ENCODE measurements around the gene CCSER1. TPM values are rescaled to one million over a fixed set of nuclear protein-coding genes. Genes with fewer than 3 reads are reported as not detected.

The CCSER1 gene
- total RNA-seq, 1 donor, result 0.43 TPM

- no peak for DNase-seq (ENCODE audit: low read depth)
- no peak overlapping the region for H3K4me3 ChIP-seq (ENCODE audit: low read depth, low read length)
- TF ChIP-seq CTCF (IDR thresholded peaks at IDR 0.05; ENCODE audit: insufficient read depth, low read depth, low read length), result no peak
Observed at GRCh38 chr4:90445380-90445779, 318.2 kb downstream of the CCSER1 start.

GRCh38 chr4:90449626-90450025, 322.4 kb downstream of the CCSER1 start:
- DNase-seq (ENCODE audit: low read depth), result no peak
- no peak overlapping the region for H3K4me3 ChIP-seq (ENCODE audit: low read depth, low read length)
- TF ChIP-seq CTCF (IDR thresholded peaks at IDR 0.05; ENCODE audit: insufficient read depth, low read depth, low read length), result no peak

GRCh38 chr4:90456891-90457290, 329.7 kb downstream of the CCSER1 start:
- no peak overlapping the region for H3K4me3 ChIP-seq (ENCODE audit: low read depth, low read length)
- DNase-seq (ENCODE audit: low read depth), result no peak
- TF ChIP-seq CTCF (IDR thresholded peaks at IDR 0.05; ENCODE audit: insufficient read depth, low read depth, low read length), result no peak

GRCh38 chr4:90457817-90458216, 330.6 kb downstream of the CCSER1 start:
- no peak for TF ChIP-seq CTCF (IDR thresholded peaks at IDR 0.05; ENCODE audit: insufficient read depth, low read depth, low read length)

GRCh38 chr4:90458576-90458975, 331.4 kb downstream of the CCSER1 start:
- no peak for TF ChIP-seq CTCF (IDR thresholded peaks at IDR 0.05; ENCODE audit: insufficient read depth, low read depth, low read length)
- H3K4me3 ChIP-seq (ENCODE audit: low read depth, low read length), result no peak overlapping the region
- no peak for DNase-seq (ENCODE audit: low read depth)

More at GRCh38 chr4:90457817-90458216, 330.6 kb downstream of the CCSER1 start:
- H3K4me3 ChIP-seq (ENCODE audit: low read depth, low read length), result no peak overlapping the region
- no peak for DNase-seq (ENCODE audit: low read depth)

GRCh38 chr4:90474484-90474883, 347.3 kb downstream of the CCSER1 start:
- no peak for DNase-seq (ENCODE audit: low read depth)
- no peak overlapping the region for H3K4me3 ChIP-seq (ENCODE audit: low read depth, low read length)
- TF ChIP-seq CTCF (IDR thresholded peaks at IDR 0.05; ENCODE audit: insufficient read depth, low read depth, low read length), result no peak

- DNase-seq (ENCODE audit: low read depth), result no peak
- TF ChIP-seq CTCF (IDR thresholded peaks at IDR 0.05; ENCODE audit: insufficient read depth, low read depth, low read length), result no peak
- H3K4me3 ChIP-seq (ENCODE audit: low read depth, low read length), result no peak overlapping the region
Observed at GRCh38 chr4:90476019-90476418, 348.8 kb downstream of the CCSER1 start.

All from fibroblast of villous mesenchyme (primary cell).